ENCODE results near the gene CYFIP2. TPM values are rescaled to one million over a fixed set of nuclear protein-coding genes. Genes with fewer than 3 reads are reported as not detected.

CYFIP2 gene
- total RNA-seq, 1 experiment from 2014 or later: 95.3 TPM

GRCh38 chr5:157350939-157351801 is 85.2 kb downstream of the CYFIP2 start:
- 0 out of 2 replicates have a peak, but pooled peaks cover 5% of the 10 kb centered on the region for H3K36me3 Mint-ChIP-seq
- DNase-seq (ENCODE audit: low spot score): no peak
- peaks cover 2% of the 10 kb centered on the region; the same call in 1 of the 2 replicates for H3K4me1 Mint-ChIP-seq
- ChIA-PET POLR2A (no interaction called here), CTCF (interaction anchor here (2.1 to 3.6 kb wide), 2 partner anchors 9 to 47 kb away, joined by 5 to 15 read pairs; no protein-coding TSS in a partner anchor)
- no peak overlapping the region for H3K4me3 Mint-ChIP-seq
- no peak for ATAC-seq
- H3K27me3 Mint-ChIP-seq (ENCODE audit: low read depth): no peaks in the 10 kb centered on the region
- TF ChIP-seq ETV6 (CRISPR knock-in tag; IDR thresholded peaks at IDR 0.05): no peak
- no peak for TF ChIP-seq TCF7 (CRISPR knock-in tag; IDR thresholded peaks at IDR 0.05; ENCODE audit: low read depth)
- TF ChIP-seq, protein P1, sequence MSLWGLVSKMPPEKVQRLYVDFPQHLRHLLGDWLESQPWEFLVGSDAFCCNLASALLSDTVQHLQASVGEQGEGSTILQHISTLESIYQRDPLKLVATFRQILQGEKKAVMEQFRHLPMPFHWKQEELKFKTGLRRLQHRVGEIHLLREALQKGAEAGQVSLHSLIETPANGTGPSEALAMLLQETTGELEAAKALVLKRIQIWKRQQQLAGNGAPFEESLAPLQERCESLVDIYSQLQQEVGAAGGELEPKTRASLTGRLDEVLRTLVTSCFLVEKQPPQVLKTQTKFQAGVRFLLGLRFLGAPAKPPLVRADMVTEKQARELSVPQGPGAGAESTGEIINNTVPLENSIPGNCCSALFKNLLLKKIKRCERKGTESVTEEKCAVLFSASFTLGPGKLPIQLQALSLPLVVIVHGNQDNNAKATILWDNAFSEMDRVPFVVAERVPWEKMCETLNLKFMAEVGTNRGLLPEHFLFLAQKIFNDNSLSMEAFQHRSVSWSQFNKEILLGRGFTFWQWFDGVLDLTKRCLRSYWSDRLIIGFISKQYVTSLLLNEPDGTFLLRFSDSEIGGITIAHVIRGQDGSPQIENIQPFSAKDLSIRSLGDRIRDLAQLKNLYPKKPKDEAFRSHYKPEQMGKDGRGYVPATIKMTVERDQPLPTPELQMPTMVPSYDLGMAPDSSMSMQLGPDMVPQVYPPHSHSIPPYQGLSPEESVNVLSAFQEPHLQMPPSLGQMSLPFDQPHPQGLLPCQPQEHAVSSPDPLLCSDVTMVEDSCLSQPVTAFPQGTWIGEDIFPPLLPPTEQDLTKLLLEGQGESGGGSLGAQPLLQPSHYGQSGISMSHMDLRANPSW (CRISPR knock-in tag; conservative IDR thresholded peaks at IDR 0.05; ENCODE audit: low read depth): no peak
- TF ChIP-seq, protein P2, sequence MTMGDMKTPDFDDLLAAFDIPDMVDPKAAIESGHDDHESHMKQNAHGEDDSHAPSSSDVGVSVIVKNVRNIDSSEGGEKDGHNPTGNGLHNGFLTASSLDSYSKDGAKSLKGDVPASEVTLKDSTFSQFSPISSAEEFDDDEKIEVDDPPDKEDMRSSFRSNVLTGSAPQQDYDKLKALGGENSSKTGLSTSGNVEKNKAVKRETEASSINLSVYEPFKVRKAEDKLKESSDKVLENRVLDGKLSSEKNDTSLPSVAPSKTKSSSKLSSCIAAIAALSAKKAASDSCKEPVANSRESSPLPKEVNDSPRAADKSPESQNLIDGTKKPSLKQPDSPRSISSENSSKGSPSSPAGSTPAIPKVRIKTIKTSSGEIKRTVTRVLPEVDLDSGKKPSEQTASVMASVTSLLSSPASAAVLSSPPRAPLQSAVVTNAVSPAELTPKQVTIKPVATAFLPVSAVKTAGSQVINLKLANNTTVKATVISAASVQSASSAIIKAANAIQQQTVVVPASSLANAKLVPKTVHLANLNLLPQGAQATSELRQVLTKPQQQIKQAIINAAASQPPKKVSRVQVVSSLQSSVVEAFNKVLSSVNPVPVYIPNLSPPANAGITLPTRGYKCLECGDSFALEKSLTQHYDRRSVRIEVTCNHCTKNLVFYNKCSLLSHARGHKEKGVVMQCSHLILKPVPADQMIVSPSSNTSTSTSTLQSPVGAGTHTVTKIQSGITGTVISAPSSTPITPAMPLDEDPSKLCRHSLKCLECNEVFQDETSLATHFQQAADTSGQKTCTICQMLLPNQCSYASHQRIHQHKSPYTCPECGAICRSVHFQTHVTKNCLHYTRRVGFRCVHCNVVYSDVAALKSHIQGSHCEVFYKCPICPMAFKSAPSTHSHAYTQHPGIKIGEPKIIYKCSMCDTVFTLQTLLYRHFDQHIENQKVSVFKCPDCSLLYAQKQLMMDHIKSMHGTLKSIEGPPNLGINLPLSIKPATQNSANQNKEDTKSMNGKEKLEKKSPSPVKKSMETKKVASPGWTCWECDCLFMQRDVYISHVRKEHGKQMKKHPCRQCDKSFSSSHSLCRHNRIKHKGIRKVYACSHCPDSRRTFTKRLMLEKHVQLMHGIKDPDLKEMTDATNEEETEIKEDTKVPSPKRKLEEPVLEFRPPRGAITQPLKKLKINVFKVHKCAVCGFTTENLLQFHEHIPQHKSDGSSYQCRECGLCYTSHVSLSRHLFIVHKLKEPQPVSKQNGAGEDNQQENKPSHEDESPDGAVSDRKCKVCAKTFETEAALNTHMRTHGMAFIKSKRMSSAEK (CRISPR knock-in tag; IDR thresholded peaks at IDR 0.05; ENCODE audit: borderline replicate concordance): no peak
- no peak for TF ChIP-seq ZNF423 (CRISPR knock-in tag; IDR thresholded peaks at IDR 0.05)
- TF ChIP-seq, protein P3, sequence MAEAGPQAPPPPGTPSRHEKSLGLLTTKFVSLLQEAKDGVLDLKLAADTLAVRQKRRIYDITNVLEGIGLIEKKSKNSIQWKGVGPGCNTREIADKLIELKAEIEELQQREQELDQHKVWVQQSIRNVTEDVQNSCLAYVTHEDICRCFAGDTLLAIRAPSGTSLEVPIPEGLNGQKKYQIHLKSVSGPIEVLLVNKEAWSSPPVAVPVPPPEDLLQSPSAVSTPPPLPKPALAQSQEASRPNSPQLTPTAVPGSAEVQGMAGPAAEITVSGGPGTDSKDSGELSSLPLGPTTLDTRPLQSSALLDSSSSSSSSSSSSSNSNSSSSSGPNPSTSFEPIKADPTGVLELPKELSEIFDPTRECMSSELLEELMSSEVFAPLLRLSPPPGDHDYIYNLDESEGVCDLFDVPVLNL (CRISPR knock-in tag; IDR thresholded peaks at IDR 0.05; ENCODE audit: borderline replicate concordance, low read depth): no peak
- TF ChIP-seq ZNF416 (CRISPR knock-in tag; IDR thresholded peaks at IDR 0.05): no peak
- TF ChIP-seq CBFB (CRISPR knock-in tag; IDR thresholded peaks at IDR 0.05; ENCODE audit: low read depth): no peak
- no peak for TF ChIP-seq ZNF232 (CRISPR knock-in tag; IDR thresholded peaks at IDR 0.05)
- TF ChIP-seq, protein P4, sequence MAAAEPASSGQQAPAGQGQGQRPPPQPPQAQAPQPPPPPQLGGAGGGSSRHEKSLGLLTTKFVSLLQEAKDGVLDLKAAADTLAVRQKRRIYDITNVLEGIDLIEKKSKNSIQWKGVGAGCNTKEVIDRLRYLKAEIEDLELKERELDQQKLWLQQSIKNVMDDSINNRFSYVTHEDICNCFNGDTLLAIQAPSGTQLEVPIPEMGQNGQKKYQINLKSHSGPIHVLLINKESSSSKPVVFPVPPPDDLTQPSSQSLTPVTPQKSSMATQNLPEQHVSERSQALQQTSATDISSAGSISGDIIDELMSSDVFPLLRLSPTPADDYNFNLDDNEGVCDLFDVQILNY (CRISPR knock-in tag; IDR thresholded peaks at IDR 0.05): no peak
- TF ChIP-seq PRDM15 (CRISPR knock-in tag; IDR thresholded peaks at IDR 0.05): no peak
- no peak for TF ChIP-seq IRF2 (CRISPR knock-in tag; IDR thresholded peaks at IDR 0.05; ENCODE audit: borderline replicate concordance, low read depth)
- no peak for TF ChIP-seq IRF1 (CRISPR knock-in tag; IDR thresholded peaks at IDR 0.05)
- TF ChIP-seq KAT7 (CRISPR knock-in tag; IDR thresholded peaks at IDR 0.05; ENCODE audit: borderline replicate concordance): no peak
- TF ChIP-seq CREM (CRISPR knock-in tag; IDR thresholded peaks at IDR 0.05): no peak
- no peak for TF ChIP-seq AR (CRISPR knock-in tag; IDR thresholded peaks at IDR 0.05)
- no peak for TF ChIP-seq NFATC4 (CRISPR knock-in tag; IDR thresholded peaks at IDR 0.05)
- H3K27ac Mint-ChIP-seq: no peak overlapping the region
- no peaks in the 10 kb centered on the region for H3K9me3 Mint-ChIP-seq

Measured in WTC11 (cell line).